HCT116 (cell line): Measurements from ENCODE around the gene RPL28. TPM values are rescaled to one million over a fixed set of nuclear protein-coding genes. Genes with fewer than 3 reads are reported as not detected.

Experiments
- ATAC-seq: fragments of 200-7000 bp; cut with Tn5 transposase; 2 replicates; pipeline ENCODE4 v1.9.1; 2020; ENCODE audit warnings: mild to moderate bottlenecking, moderate library complexity
- BruUV-seq: library from RNA; stranded (reverse); fragments of 400-500 nt; replicated peaks from 2 replicates; lab custom pipeline; 2021; lab: Mats Ljungman, UMichigan
- CTCF ChIA-PET: fragments of 300-600 bp; sonication (Branson Sonifier 250); formaldehyde crosslinking; loops from one replicate; lab custom pipeline; 2021; ENCODE audit warnings: antibody characterized with exemption; lab: Charles Lee
- POLR2A ChIA-PET: fragments of 300-600, 350-600 bp; sonication (Branson Sonifier 250); formaldehyde crosslinking; loops from one replicate; lab custom pipeline; 2021; ENCODE audit warnings: antibody characterized with exemption; lab: Charles Lee
- RAD21 ChIA-PET, 2 experiments: fragments of 300-600 bp; sonication (Branson Sonifier 250); formaldehyde crosslinking; loops; one replicate each; lab custom pipeline; 2023; ENCODE audit warnings: low total read pairs in 2 of 2; ENCODE audit not compliant: uncharacterized antibody in 2 of 2, unreplicated experiment in 2 of 2, low non-redundant PET in 1 of 2; lab: Charles Lee
- DNase-seq: peaks from one replicate; pipeline ENCODE4 v3.0.0-alpha.2; 2010; ENCODE audit warnings: low read depth, low spot score
- H2AFZ ChIP-seq: fragments of 200-600 bp; shearing (Covaris generic), sonication (generic); 2 replicates; pipeline ENCODE4 v1.6.1; 2017; ENCODE audit warnings: low read depth, mixed run types, mixed read lengths, antibody characterized with exemption, low read length; ENCODE audit not compliant: poor library complexity, severe bottlenecking
- H3K27ac ChIP-seq: 2 replicates; pipeline ENCODE4 v1.5.1; 2012; ENCODE audit warnings: low read depth, low read length
- H3K27me3 ChIP-seq: fragments of 200-600 bp; sonication (generic); 2 replicates; pipeline ENCODE4 v1.6.1; 2016; ENCODE audit warnings: mixed run types, low read length, mixed read lengths; ENCODE audit not compliant: insufficient read depth
- H3K36me3 ChIP-seq, 2 experiments: fragments of 200-500 bp in 1 of 2; fragments of 200-600 bp in 1 of 2; sonication (Bioruptor generic) in 1 of 2; sonication (generic) in 1 of 2; 2 replicates each; pipeline versions ENCODE4 v1.5.1 to v1.6.1; 2014 to 2016; ENCODE audit warnings: low read length in 2 of 2, inconsistent platforms in 1 of 2, mixed read lengths in 1 of 2, mixed run types in 1 of 2; ENCODE audit not compliant: insufficient read depth in 2 of 2, control insufficient read depth in 1 of 2
- H3K4me1 ChIP-seq, 2 experiments: fragments of 200-600 bp in 1 of 2; sonication (generic) in 1 of 2; 2 replicates each; pipeline versions ENCODE4 v1.5.1 to v1.6.1; 2012 to 2017; ENCODE audit warnings: low read length in 2 of 2, inconsistent platforms in 1 of 2, mild to moderate bottlenecking in 1 of 2, mixed read lengths in 1 of 2, mixed run types in 1 of 2, moderate library complexity in 1 of 2; ENCODE audit not compliant: insufficient read depth in 2 of 2, control insufficient read depth in 1 of 2
- H3K4me2 ChIP-seq: fragments of 200-600 bp; sonication (generic); 2 replicates; pipeline ENCODE4 v1.6.1; 2017; ENCODE audit warnings: mixed run types, low read length, mixed read lengths
- H3K4me3 ChIP-seq, 2 experiments: fragments of 200-600 bp in 1 of 2; sonication (generic) in 1 of 2; replicated peaks in 1 of 2; 2 replicates each; pipeline ENCODE4 v1.5.1; 2011 to 2016; ENCODE audit warnings: low read length in 2 of 2, control low read depth in 1 of 2, low read depth in 1 of 2, mild to moderate bottlenecking in 1 of 2, mixed read lengths in 1 of 2, mixed run types in 1 of 2
- H3K79me2 ChIP-seq: fragments of 200-600 bp; sonication (generic); 2 replicates; pipeline ENCODE4 v1.6.1; 2017; ENCODE audit warnings: mild to moderate bottlenecking, mixed run types, low read length, moderate library complexity, mixed read lengths; ENCODE audit not compliant: insufficient read depth
- H3K9ac ChIP-seq: fragments of 200-600 bp; sonication (generic); 2 replicates; pipeline ENCODE4 v1.6.1; 2016; ENCODE audit warnings: low read length, mixed read lengths
- H3K9me2 ChIP-seq: fragments of 200-600 bp; sonication (generic), shearing (Covaris generic); 2 replicates; pipeline ENCODE4 v1.6.1; 2017; ENCODE audit warnings: mixed run types, mild to moderate bottlenecking, moderate library complexity; ENCODE audit not compliant: insufficient read depth
- H3K9me3 ChIP-seq, 2 experiments: fragments of 200-500 bp in 1 of 2; fragments of 200-600 bp in 1 of 2; sonication (Bioruptor generic) in 1 of 2; sonication (generic) in 1 of 2; 2 replicates each; pipeline ENCODE4 v1.6.1; 2014 to 2017; ENCODE audit warnings: low read length in 2 of 2, mixed read lengths in 2 of 2, inconsistent platforms in 1 of 2, low read depth in 1 of 2, mild to moderate bottlenecking in 1 of 2, mixed run types in 1 of 2, moderate library complexity in 1 of 2; ENCODE audit not compliant: control insufficient read depth in 1 of 2, insufficient read depth in 1 of 2
- H4K20me1 ChIP-seq: fragments of 200-600 bp; sonication (generic), shearing (Covaris generic); 2 replicates; pipeline ENCODE4 v1.6.1; 2017; ENCODE audit warnings: mixed run types, mild to moderate bottlenecking, moderate library complexity; ENCODE audit not compliant: insufficient read depth
- CBX3 ChIP-seq: IDR thresholded peaks from 2 replicates; pipeline ENCODE4 v1.6.1; 2012; ENCODE audit warnings: low read depth
- CEBPB ChIP-seq: IDR thresholded peaks from 2 replicates; pipeline ENCODE4 v1.6.1; 2012; ENCODE audit warnings: low read depth
- EZH2 ChIP-seq: fragments of 200-600 bp; sonication (generic); IDR thresholded peaks from 2 replicates; pipeline ENCODE4 v1.6.1; 2017; ENCODE audit warnings: antibody characterized with exemption, mixed run types
- EZH2phosphoT487 ChIP-seq: fragments of 200-600 bp; IDR thresholded peaks from 2 replicates; pipeline ENCODE4 v1.6.1; 2018; ENCODE audit warnings: antibody characterized with exemption, borderline replicate concordance
- FOSL1 ChIP-seq: IDR thresholded peaks from 2 replicates; pipeline ENCODE4 v1.6.1; 2012; ENCODE audit warnings: low read depth
- POLR2A ChIP-seq: IDR thresholded peaks from 2 replicates; pipeline ENCODE4 v1.7.0; 2011; ENCODE audit warnings: borderline replicate concordance; ENCODE audit not compliant: insufficient read depth, insufficient read length; ENCODE audit errors: extremely low read depth
- SRF ChIP-seq: IDR thresholded peaks from 2 replicates; pipeline ENCODE4 v1.6.1; 2012; ENCODE audit warnings: low read depth
- TCF7L2 ChIP-seq: IDR thresholded peaks from 2 replicates; pipeline ENCODE4 v1.7.0; 2011; ENCODE audit warnings: borderline replicate concordance, inconsistent platforms; ENCODE audit not compliant: insufficient read depth, insufficient read length; ENCODE audit errors: extremely low read depth
- YY1 ChIP-seq: IDR thresholded peaks from 2 replicates; pipeline ENCODE4 v1.6.1; 2011; ENCODE audit warnings: low read length, low read depth, moderate library complexity, mild to moderate bottlenecking; ENCODE audit not compliant: insufficient replicate concordance; ENCODE audit errors: extremely low read depth
- ZBTB33 ChIP-seq: IDR thresholded peaks from 2 replicates; pipeline ENCODE4 v1.6.1; 2011; ENCODE audit warnings: mild to moderate bottlenecking, low read length, moderate library complexity; ENCODE audit not compliant: insufficient replicate concordance; ENCODE audit errors: extremely low read depth
- ZNF274 ChIP-seq: fragments of 200-500 bp; sonication (Bioruptor generic); IDR thresholded peaks from 2 replicates; pipeline ENCODE4 v1.6.1; 2014; ENCODE audit warnings: mild to moderate bottlenecking, low read depth, low read length, inconsistent platforms
- intact Hi-C: fragments of 100-400 bp; cut with micrococcal nuclease; formaldehyde crosslinking; loops from 2 replicates; pipeline ENCODE4 v1.10.0; 2022
- total RNA-seq: library from RNA; stranded (reverse); gene quantifications from one replicate; pipeline ENCODE4 v1.2.1, GENCODE V29; 2021; ENCODE audit not compliant: unreplicated experiment
- TF ChIP-seq, protein P1 (sequence below), 3 experiments: fragments of 200-600 bp in 1 of 3; sonication (generic) in 1 of 3; IDR thresholded peaks in 2 of 3; conservative IDR thresholded peaks in 1 of 3; 2 replicates each; pipeline ENCODE4 v1.5.1; 2012 to 2017; ENCODE audit warnings: low read depth in 2 of 3, low read length in 2 of 3, antibody characterized with exemption in 1 of 3, borderline replicate concordance in 1 of 3, control low read depth in 1 of 3, mild to moderate bottlenecking in 1 of 3, mixed read lengths in 1 of 3, mixed run types in 1 of 3, moderate library complexity in 1 of 3; ENCODE audit not compliant: insufficient read depth in 1 of 3

Gene RPL28
- total RNA-seq, 1 experiment from 2014 or later, result 3,050 TPM

- intact Hi-C loops, result no loop called here
- Histone ChIP-seq H3K4me3 (no peak overlapping the region), H3K4me1 (no peaks in the 10 kb centered on the region), H3K36me3 (no peaks in the 10 kb centered on the region), H3K4me2 (no peak overlapping the region), H2AFZ (no peak overlapping the region), H3K79me2 (no peaks in the 10 kb centered on the region), H3K27ac (no peak overlapping the region), H3K9ac (no peak overlapping the region), H3K9me2 (no peaks in the 10 kb centered on the region), H4K20me1 (no peaks in the 10 kb centered on the region), H3K9me3 (no peaks in the 10 kb centered on the region), H3K27me3 (no peaks in the 10 kb centered on the region)
- DNase-seq (no peak), ATAC-seq (no peak)
- TF ChIP-seq FOSL1, result no peak
- TF ChIP-seq EZH2, result no peak
- TF ChIP-seq, protein P1, sequence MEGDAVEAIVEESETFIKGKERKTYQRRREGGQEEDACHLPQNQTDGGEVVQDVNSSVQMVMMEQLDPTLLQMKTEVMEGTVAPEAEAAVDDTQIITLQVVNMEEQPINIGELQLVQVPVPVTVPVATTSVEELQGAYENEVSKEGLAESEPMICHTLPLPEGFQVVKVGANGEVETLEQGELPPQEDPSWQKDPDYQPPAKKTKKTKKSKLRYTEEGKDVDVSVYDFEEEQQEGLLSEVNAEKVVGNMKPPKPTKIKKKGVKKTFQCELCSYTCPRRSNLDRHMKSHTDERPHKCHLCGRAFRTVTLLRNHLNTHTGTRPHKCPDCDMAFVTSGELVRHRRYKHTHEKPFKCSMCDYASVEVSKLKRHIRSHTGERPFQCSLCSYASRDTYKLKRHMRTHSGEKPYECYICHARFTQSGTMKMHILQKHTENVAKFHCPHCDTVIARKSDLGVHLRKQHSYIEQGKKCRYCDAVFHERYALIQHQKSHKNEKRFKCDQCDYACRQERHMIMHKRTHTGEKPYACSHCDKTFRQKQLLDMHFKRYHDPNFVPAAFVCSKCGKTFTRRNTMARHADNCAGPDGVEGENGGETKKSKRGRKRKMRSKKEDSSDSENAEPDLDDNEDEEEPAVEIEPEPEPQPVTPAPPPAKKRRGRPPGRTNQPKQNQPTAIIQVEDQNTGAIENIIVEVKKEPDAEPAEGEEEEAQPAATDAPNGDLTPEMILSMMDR (IDR thresholded peaks at IDR 0.05 in 2 of 3, conservative IDR thresholded peaks at IDR 0.05 in 1 of 3; ENCODE audit: borderline replicate concordance in 1 of 3, insufficient read depth in 1 of 3, low read depth in 2 of 3, low read length in 2 of 3), result no peak
- no peak for TF ChIP-seq TCF7L2
- TF ChIP-seq ZBTB33, result no peak
- no peak for TF ChIP-seq CEBPB
- TF ChIP-seq SRF, result no peak
- TF ChIP-seq CBX3, result no peak
- no peak for TF ChIP-seq EZH2phosphoT487
- no peak for TF ChIP-seq YY1
- TF ChIP-seq ZNF274, result no peak
- TF ChIP-seq POLR2A, result no peak
- no TSS peak for BruUV-seq
- CTCF ChIA-PET, result no interaction called here
- RAD21 ChIA-PET, result interaction anchor here in 1 of 2 experiments (0.7 kb wide), 1 partner anchor 61 kb away, joined by 7 read pairs; no protein-coding TSS in a partner anchor
- POLR2A ChIA-PET, result interaction anchor here (0.8 kb wide), 1 partner anchor 29 kb away, joined by 3 read pairs; no protein-coding TSS in a partner anchor
Measured at GRCh38 chr19:55362174-55362989, 23.4 kb upstream of the RPL28 start.
